Measurements from ENCODE around the gene HIGD1A.

Gene HIGD1A

DNA sequence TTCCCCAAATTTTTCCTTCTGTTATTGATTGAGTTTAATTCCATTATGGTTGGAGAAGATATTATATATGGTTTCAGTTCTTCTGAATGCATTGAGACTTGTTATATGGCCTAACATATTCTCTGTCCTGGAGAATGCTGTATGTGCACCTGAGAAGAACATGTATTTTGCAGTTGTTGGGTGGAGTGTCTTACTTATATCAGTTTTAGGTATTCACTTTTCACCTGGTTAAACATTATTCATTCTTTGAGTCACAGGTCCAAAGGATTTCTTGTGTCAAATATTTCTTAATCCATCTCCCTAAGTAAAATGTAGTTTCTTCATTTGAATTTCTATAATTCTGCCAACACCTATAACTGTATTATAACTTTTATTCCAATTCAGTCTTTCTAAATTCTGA is 22.7 kb upstream of the HIGD1A start:
- Histone ChIP-seq H3K36me3 (replicated peaks; ENCODE audit: insufficient read depth, low read length) (no peaks in the 10 kb centered on the region), H3K4me3 (ENCODE audit: low read length) (no peak overlapping the region), H3K9ac (ENCODE audit: low read length) (no peak overlapping the region), H3K4me2 (ENCODE audit: low read depth, low read length) (no peak overlapping the region), H3K9me3 (replicated peaks; ENCODE audit: insufficient read depth, low read length) (no peaks in the 10 kb centered on the region), H3F3A (ENCODE audit: insufficient read depth, low read length) (peaks cover 4% of the 10 kb centered on the region; the same call in 1 of the 2 replicates), H3K9me2 (replicated peaks; ENCODE audit: insufficient read depth, low read length) (no peaks in the 10 kb centered on the region), H4K20me1 (ENCODE audit: insufficient read depth, low read length) (no peaks in the 10 kb centered on the region), H3K27me3 (replicated peaks; ENCODE audit: insufficient read depth, low read length) (no peaks in the 10 kb centered on the region), H3K27ac (ENCODE audit: low read length) (no peak overlapping the region), H2AFZ (ENCODE audit: low read length) (no peak overlapping the region), H3K4me1 (ENCODE audit: low read length) (0 out of 2 replicates have a peak, but pooled peaks cover 3% of the 10 kb centered on the region), H3K79me2 (ENCODE audit: low read length) (no peaks in the 10 kb centered on the region)
- DNase-seq = no peak
- TF ChIP-seq, protein P1, sequence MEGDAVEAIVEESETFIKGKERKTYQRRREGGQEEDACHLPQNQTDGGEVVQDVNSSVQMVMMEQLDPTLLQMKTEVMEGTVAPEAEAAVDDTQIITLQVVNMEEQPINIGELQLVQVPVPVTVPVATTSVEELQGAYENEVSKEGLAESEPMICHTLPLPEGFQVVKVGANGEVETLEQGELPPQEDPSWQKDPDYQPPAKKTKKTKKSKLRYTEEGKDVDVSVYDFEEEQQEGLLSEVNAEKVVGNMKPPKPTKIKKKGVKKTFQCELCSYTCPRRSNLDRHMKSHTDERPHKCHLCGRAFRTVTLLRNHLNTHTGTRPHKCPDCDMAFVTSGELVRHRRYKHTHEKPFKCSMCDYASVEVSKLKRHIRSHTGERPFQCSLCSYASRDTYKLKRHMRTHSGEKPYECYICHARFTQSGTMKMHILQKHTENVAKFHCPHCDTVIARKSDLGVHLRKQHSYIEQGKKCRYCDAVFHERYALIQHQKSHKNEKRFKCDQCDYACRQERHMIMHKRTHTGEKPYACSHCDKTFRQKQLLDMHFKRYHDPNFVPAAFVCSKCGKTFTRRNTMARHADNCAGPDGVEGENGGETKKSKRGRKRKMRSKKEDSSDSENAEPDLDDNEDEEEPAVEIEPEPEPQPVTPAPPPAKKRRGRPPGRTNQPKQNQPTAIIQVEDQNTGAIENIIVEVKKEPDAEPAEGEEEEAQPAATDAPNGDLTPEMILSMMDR (IDR thresholded peaks at IDR 0.05; ENCODE audit: low read length) = no peak
- TF ChIP-seq EZH2 (optimal IDR thresholded peaks at IDR 0.05; ENCODE audit: low read depth, low read length) = no peak

DNA sequence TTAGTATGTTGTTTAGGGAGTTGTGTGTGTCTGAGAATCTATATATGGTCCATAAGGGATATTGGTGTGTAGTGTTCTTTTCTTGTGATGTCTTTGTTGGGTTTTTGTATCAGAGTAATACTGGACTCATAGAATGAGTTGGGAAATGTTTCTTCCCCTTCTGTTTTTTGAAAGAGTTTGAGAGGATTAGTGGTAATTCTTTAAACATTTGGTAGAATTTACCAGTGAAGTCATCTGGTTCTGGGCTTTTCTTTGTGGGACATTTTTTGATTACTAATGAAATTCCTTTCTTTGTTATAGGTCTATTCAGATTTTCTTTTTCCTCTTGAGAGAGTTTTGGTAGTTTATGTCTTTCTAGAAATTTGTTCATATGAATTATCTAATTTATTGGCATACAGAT is 21.9 kb upstream of the HIGD1A start:
- Histone ChIP-seq H3K4me3 (ENCODE audit: low read length) (no peak overlapping the region), H3K27me3 (replicated peaks; ENCODE audit: insufficient read depth, low read length) (no peaks in the 10 kb centered on the region), H3K4me1 (ENCODE audit: low read length) (no peaks in the 10 kb centered on the region), H3K4me2 (ENCODE audit: low read depth, low read length) (no peak overlapping the region), H4K20me1 (ENCODE audit: insufficient read depth, low read length) (no peaks in the 10 kb centered on the region), H3K79me2 (ENCODE audit: low read length) (no peaks in the 10 kb centered on the region), H2AFZ (ENCODE audit: low read length) (no peak overlapping the region), H3K27ac (ENCODE audit: low read length) (no peak overlapping the region), H3K9me3 (replicated peaks; ENCODE audit: insufficient read depth, low read length) (no peaks in the 10 kb centered on the region), H3K9me2 (replicated peaks; ENCODE audit: insufficient read depth, low read length) (no peaks in the 10 kb centered on the region), H3K9ac (ENCODE audit: low read length) (no peak overlapping the region), H3F3A (ENCODE audit: insufficient read depth, low read length) (no peaks in the 10 kb centered on the region), H3K36me3 (replicated peaks; ENCODE audit: insufficient read depth, low read length) (no peaks in the 10 kb centered on the region)
- TF ChIP-seq EZH2phosphoT487 (IDR thresholded peaks at IDR 0.05; ENCODE audit: low read length) (no peak), EZH2 (optimal IDR thresholded peaks at IDR 0.05; ENCODE audit: low read depth, low read length) (no peak)
- TF ChIP-seq, protein P1 (IDR thresholded peaks at IDR 0.05; ENCODE audit: low read length) = no peak
- DNase-seq = no peak

DNA sequence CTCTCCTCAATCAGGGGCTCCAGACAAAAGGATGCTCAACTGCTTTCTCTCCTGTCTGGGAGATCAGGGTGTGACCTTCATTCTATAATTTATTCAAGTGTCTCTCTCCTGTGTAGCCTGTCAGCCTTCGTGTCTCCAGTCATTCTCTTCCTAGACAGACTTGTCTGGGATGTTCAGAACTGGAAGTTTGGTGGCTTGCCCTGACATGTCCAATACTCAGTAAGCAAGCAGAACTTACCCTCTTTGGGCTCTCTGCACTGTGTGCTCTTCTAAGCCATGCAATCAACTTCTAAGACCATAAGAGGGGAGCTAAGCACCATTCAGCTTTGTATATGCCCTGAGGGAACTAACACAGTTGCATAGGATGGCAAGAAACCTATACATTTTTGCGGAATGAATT is 19.1 kb upstream of the HIGD1A start:
- no peaks in the 10 kb centered on the region for H3K27me3 ChIP-seq (replicated peaks; ENCODE audit: insufficient read depth, low read length)
- no peak overlapping the region for H2AFZ ChIP-seq (ENCODE audit: low read length)
- H3K79me2 ChIP-seq (ENCODE audit: low read length) = no peaks in the 10 kb centered on the region
- no peaks in the 10 kb centered on the region for H3K36me3 ChIP-seq (replicated peaks; ENCODE audit: insufficient read depth, low read length)
- no peaks in the 10 kb centered on the region for H3F3A ChIP-seq (ENCODE audit: insufficient read depth, low read length)
- no peaks in the 10 kb centered on the region for H3K9me2 ChIP-seq (replicated peaks; ENCODE audit: insufficient read depth, low read length)
- no peaks in the 10 kb centered on the region for H3K4me1 ChIP-seq (ENCODE audit: low read length)
- H3K4me3 ChIP-seq (ENCODE audit: low read length) = no peak overlapping the region
- H3K4me2 ChIP-seq (ENCODE audit: low read depth, low read length) = no peak overlapping the region
- no peak overlapping the region for H3K9ac ChIP-seq (ENCODE audit: low read length)
- TF ChIP-seq EZH2phosphoT487 (IDR thresholded peaks at IDR 0.05; ENCODE audit: low read length) = no peak
- TF ChIP-seq, protein P1 (IDR thresholded peaks at IDR 0.05; ENCODE audit: low read length) = no peak
- TF ChIP-seq EZH2 (optimal IDR thresholded peaks at IDR 0.05; ENCODE audit: low read depth, low read length) = no peak
- H3K27ac ChIP-seq (ENCODE audit: low read length) = no peak overlapping the region
- no peaks in the 10 kb centered on the region for H4K20me1 ChIP-seq (ENCODE audit: insufficient read depth, low read length)
- no peaks in the 10 kb centered on the region for H3K9me3 ChIP-seq (replicated peaks; ENCODE audit: insufficient read depth, low read length)
- DNase-seq = no peak

Measured in MM.1S (cell line).